GM18498 (cell line): ENCODE measurements around the gene MYCBP.
"Not testable (repeated sequence)": the region's sequence is repeated elsewhere in the genome, so short reads cannot be mapped to it uniquely, and the experiment has no call there.

Source experiments
- ATAC-seq: cut with Tn5 transposase; IDR thresholded peaks from one replicate; pipeline ENCODE4 v1.9.1; 2021; ENCODE audit warnings: mild to moderate bottlenecking, moderate library complexity; ENCODE audit not compliant: unreplicated experiment

The MYCBP gene

DNA sequence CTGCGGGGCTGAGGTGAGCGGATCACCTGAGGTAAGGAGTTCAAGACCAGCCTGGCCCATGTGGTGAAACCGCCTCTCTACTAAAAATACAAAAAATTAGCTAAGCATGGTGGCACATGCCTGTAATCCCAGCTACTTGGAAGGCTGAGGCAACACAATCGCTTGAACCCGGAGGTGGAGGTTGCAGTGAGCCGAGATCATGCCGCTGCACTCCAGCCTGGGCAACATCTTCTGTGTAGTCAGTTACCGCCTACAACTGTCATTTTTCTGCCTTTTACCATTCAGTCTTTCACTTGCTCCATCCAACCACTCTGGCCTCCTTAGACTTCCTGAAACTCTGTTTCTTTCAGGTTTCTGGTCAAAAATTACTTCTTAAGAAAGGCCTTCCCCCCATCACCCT is 2.2 kb downstream of the MYCBP start:
- no peak for ATAC-seq

DNA sequence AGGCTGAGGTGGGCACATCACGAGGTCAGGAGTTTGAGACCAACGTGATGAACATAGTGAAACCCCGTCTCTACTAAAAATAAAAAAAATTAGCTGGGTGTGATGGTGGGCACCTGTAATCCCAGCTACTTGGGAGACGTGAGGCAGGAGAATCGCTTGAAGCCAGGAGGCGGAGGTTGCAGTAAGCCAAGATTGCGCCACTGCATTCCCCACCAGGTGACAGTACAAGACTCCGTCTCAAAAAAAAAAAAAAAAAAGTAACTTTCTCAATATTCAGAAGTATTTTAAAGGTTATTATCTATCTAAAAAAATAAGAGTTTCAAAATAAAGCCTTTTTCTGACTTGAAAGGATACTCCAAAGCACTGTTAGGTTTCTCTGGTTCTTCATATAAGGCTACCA is 5.9 kb downstream of the MYCBP start:
- no peak for ATAC-seq

DNA sequence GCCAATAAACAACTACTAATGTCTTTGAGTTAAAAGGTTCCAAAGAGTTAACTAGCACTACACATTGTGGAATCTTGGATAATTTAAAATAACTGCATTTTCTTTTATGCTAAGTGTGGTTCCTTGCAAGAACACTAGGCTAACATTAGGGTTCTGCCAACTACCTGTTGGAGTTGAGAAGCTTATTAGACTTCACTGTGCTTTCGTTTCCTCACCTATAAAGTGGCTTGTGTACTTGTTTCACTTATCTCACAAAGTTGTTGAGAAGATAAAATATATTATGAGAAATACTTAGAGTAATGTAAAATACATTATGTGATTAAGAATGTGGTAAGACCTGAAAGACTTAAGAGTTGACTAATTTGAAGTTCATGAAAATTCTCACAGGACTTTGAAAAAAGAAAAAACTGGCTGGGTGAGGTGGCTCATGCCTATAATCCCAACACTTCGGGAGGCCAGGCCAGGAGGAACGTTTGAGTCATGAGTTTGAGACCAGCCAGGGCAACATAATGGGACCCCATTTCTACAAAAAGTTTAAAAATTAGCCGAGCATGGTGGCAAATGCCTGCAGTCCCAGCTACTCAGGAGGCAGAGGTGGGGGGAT is 7.9 kb downstream of the MYCBP start:
- no peak for ATAC-seq

DNA sequence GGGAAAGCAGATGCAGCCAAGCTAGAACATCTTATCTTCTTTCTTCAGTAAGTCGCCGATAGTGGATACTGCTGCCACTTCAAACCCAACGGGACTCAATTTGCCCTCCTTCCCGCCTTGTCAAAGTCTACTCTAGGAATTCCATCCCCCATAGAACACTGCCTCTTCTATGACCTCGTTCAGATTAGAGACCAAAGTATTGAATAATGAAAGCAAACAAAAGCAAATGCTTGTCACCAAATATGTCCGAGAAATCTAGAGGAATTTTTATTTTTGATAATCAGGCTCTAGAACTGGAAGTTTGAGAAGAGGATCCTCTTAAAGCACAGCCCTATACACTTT is 12.7 kb downstream of the MYCBP start:
- no peak for ATAC-seq

DNA sequence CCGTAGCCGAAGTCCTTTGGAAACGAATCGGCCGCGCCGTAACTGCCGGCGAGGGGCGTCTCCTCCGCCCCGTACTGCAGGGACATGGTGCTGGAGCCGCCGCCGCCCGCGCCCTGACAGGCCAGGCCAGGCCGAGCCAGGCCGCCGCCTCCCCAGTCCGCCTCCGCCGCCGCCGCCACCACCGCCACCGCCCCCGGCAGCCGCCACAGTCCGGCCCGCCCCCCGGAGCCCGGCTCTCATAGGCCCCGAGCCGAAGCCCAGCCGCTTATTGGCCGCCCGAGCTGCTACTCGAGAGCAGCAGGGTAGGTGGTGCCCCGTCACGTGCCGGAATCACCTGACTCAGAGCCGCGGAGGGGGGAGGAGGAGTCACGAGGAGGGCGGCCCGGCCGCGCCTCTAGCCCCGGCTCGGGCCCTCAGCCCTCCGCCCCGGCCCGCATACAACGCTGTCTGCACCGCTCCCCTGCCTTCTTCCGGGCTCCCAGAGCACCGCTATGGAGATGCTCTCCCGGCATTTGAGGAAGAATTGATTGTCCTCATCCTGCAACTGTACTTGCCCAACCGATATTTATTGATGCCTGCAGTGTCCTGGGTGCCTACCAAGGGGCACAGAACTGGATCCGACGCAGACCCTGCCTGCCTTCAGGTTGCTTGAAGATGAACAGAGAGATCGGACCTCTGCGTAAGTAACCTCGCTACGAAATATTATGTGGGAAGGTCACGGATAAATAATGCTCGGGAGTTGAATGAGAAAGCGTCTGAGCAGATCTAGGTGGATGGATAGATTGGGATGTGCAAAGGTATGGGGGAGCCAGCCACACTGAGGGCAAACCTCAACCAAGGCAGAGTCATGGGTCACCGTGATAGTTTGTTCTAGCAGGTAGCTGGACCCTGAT is 13.3 kb downstream of the MYCBP start, which contains the start of gene RRAGC:
Gene RRAGC, minus strand, starts transcription at position 212 of the 893 bp plus-strand sequence. Its CDS starts 126 bp downstream, at position 86.
- peak; percentile 91 for ATAC-seq

DNA sequence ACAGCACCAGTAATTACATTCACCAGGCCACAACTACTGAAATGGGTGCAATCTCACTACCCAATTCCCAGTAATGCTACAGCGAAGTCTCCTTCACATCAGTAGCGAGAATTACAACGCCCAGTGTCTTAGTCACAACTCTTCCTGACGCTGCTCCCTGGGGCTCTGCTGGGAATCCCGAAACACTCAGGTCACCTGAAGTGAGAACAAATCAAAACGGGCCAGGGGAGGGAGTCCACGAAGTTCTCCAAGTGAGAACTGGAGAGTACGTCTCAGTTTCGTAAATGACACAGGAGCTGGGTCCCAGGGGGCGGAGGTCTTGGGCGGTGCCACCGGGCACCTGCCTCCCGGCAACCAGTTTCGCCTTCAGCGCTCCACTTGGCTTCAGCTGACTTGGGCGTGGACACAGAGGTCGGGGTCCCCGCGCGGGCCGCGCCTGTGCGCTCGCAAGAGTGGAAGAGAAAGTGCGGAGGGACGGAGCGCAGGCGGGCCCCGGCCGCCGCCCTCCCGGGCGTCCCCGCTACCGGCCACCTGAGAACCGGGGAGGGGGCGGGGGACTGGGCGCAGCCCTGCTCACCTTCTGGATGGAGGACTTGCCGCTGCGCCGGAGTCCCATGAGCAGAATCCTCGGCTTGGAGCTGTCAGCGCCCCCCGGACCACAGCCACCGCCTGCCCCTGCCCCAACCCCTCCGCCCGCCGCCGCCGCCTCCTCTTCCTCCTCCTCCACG is 14.2 kb downstream of the MYCBP start:
- peak; percentile 35 for ATAC-seq

DNA sequence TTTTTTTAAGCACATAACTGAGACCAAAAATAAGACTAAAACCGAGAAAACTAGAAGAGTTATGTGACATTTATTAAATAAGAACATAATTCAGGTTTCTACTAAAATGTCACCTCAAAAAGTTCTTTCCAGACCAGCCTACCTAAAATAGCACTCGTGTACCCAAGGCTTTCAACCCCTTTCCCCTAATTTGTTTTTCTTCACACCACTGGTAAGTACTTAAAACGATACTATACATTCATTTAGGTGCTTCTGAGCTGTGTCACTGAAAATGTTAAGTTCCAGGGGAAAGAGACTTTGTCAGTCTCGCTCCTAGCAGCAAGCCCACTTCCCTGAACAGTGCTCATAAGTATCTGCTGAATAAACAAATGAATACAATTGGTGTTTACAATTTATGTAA is 20.4 kb downstream of the MYCBP start:
- ATAC-seq, result no peak

DNA sequence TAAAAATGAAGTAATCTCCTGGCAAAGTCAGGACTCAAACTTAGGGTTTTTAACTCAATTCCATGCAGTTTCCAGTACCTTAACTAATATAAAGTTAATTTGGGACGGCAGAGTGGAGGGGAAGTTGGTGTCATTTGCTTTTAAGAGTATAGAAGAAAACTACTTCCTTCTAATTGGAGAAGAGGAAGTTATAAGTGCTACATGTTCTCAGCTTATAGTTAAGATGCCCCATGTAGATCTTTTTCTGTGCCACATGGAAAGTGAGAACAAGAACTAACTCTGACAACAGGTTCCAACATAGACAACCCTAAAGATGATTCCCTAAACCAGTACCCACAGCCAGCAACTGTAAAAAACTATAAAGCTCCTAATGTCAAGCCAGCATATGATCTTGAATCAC is 25.1 kb downstream of the MYCBP start:
- no peak for ATAC-seq

DNA sequence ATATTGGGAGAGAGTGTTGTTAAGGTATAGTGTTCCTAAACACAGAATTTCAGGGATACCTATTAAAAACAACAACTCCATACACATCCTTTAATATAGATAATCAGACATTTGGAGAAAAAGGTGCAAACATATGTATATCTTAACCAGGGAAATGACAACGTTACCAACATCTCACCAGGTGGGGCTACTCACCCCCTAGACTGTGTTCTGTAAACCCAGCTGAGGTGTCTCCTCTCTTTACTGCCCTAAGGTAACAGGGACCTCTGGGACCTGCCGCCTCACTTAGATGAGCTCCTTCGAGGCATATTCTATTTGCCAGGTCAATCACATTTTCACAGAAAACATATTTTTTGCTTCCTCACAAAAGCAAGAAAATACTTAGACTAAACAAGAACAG is 26.9 kb downstream of the MYCBP start:
- ATAC-seq, result no peak

DNA sequence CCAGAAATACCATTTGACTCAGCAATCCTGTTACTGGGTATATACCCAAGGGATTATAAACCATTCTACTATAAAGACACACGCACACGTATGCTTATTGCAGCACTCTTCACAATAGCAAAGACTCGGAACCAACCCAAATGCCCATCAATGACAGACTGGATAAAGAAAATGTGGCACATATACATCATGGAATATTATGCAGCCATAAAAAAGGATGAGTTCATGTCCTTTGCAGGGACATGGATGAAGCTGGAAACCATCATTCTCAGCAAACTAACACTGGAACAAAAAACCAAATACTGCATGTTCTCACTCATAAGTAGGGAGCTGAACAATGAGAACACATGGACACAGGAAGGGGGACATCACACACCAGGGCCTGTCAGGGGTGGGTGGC is 28.1 kb downstream of the MYCBP start:
- not testable (repeated sequence) for ATAC-seq

DNA sequence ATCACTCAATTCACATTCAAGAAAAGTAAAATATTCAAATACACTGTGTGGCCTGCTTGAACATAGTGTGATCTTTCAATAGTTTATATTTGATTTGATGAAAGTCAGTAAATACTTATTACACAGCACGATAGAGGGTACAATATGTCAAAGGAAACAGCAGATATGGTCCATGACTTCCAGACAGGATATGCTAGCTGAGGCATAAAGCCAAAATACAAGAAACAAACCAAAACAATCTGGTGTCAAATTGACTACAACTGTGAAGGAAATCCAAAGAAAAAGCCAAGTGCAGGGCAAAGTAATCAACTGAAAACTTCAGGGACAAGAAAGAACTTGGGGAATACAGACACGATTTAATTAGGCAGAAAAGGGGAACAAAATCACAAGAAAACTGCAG is 32.9 kb downstream of the MYCBP start:
- no peak for ATAC-seq

DNA sequence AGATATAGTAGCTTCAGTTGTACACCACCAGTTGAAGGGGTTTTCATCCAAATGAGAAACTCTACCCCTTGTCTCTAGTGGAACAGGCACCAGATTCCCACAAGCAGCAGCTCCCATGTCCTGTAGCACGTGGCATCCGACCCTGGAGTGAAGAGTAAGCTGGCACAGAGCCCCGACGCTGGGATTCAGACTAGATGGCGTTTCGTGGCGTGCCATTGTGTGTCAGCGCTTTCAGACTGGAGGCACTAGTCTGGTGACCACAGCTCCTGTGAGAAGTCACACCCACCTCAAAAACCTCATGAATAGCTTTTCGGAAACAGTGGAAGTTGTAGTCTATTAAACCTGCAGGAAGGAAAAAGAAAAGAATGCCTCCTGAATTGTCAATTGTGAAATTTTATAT is 33.8 kb downstream of the MYCBP start:
- no peak for ATAC-seq

DNA sequence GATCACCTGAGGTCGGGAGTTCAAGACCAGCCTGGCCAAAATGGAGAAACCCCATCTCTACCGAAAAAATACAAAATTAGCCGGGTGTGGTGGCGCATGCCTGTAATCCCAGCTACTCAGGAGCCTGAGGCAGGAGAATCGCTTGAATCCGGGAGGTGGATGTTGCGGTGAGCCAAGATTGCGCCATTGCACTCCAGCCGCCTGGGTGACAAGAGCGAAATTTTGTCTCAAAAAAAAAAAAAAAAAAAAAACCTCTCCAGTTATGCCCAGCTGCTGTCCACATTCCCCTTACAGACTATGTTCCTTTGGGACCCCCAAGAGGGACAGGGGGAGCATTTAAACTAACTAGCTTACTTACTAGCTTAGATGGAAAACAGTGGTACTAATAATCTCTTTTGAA is 36.8 kb downstream of the MYCBP start:
- ATAC-seq, result not testable (repeated sequence)

DNA sequence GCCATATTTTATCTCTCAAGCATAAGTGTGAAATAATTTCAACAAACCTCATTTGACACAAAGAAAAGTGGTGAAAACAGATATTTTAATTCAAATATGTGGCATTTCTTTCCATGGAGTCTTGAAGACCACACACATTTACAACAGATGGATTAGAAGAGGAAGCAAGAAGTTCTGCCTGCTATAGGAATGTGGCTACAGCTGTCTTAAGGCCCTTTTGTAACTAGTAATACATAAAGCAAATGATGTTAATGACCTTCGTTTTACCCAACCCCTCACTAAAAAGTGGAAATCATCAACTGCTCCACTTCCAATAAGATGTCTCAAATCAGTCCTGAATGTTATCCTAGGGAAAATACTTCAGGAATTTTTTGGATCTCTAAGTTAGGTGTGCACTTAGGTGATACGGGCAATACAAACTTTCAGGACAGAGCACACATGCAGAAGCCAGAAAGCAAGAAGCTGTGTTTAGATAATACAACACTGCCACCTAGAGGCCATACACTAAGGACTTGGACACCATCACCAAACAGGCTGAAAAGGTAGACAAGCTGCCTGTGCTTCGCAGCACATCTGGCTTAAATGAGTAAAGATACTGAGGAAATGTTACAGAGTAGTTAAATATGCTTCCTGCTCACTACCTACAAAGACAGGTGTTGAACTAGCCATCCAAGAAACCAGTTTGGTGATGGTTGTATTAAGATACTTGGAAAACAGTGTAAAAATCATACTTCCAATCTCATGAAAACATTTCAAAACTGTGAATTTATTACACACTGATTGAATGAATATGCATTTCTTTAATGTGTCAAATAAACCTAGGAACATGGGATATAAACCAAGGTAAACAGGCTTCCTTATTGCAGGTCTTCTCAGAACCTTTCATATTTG is 38.0 kb downstream of the MYCBP start:
- peak; percentile 48 for ATAC-seq

DNA sequence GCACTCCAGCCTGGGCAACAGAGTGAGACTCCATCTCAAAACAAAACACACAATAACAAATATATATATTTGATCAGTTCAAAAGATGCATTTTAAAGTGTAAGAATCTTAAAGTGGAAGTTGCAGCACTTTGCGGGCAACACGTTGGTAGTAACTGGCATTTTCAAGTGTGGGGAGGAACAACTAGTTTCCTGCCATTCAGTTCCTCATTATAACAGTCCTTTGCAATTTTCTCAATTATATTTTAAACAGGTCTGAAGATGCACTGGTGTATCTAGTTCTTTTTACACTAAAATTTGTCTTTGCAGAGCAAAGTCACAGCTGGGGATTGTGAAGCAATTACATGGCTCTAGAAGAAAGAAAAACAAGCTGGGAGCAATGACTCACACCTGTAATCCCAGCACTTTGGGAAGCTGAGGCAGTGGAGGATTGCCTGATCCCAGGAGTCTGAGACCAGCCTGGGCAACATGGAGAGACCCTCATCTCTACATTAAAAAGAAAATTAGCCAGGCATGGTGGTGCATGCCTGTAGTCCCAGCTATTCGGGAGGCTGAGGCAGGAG is 38.8 kb downstream of the MYCBP start:
- ATAC-seq, result no peak

DNA sequence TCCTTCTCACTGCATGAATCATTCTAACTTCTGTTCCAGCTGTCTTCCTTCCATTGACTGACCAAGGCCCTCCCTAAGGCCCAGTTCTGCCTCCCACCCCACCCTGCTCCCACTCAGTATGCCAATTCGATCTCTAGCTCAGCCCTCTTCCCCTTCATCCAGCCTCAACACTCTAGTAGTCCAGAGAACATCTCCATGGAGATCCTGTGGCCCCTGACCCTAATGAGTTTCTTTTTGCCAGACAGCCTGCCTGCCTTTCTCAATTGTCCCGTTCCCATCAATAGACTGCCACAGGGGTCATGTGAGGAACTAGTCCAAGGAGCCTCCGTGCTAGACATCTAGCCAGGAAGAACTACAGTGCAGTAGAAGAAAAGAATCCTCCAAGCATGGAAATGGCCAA is 40.0 kb downstream of the MYCBP start:
- ATAC-seq, result no peak

DNA sequence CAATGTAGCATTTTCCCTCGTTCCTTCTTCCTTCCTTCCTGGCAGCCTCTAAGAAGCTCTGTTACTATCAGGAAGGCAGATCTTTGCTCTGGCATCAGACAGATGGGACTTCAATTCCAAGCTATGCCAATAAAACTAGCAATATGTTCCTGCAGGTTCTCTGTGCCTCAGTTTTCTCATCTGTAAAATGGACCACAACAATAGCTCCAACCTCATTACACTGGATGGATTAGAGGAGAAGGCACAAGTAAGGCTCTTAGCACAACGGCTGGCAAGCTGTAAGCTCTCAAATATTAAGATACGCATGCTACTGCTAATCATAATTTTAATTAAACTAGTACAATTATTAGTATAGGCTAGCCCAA is 40.8 kb downstream of the MYCBP start:
- ATAC-seq, result no peak

DNA sequence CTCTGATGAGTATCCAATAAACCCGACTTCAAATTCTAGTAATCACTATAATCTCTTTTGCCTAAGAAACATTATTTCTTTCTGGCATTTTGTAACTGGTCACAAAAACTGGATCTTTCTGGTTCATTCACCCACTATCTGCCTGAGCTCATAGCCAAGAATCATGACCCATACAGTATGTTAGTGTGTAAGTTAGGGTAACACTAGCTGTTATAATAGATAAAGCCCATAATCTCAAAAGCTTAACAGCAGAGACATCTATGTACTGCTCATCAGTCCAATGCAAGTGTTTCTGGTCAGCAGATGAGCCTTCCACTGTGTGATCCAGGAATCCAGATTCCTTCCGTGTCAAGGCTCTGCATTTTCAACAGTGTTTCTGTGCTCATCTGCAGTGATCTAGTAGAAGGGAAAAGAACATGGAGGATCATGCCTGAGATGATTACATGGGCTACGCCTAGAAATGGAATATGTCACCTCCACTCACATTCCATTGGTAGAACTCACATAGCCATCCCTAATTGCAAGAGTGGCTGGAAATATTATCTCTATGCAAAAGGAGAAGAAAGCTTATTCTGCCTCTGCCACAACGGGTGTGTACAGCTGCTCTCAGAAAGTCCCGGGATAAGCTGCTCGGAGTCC is 41.3 kb downstream of the MYCBP start:
- no peak for ATAC-seq

DNA sequence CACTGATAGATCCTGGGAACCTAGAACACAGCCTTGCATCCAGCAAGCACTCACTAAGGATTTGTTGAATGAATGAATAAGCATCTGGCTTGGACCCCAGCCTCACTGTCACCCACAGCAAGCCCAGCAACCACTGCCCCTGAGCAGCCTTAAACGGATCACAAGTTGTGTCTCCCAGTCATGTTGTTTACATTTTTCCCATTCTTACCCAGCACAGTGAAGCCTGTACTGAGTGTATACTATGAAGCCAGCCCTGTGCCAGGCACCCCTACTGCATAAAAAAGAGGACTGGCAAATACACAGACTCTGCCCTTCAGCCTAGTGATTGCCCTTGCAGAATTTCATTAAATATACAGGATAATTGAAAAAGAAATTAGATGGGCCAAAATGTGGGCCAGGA is 43.8 kb downstream of the MYCBP start:
- ATAC-seq, result no peak

DNA sequence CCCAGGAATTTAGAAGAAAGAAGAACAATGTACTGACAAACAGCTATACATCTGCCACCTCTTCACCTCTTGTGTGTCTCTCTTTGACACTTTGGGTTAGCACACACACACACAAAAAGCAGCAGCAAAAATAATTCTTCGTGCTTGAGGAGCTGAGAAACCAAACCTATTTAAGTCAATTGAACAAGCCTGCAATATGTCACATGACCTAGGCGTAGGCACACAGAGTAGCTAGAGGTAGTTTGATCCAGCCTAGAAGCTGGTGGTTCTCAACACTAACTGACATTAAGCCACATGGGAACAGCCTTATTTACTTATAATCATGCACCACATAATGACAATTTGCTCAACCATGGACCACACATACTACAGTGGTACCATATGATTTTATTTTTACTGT is 45.8 kb downstream of the MYCBP start:
- no peak for ATAC-seq
